Right atrium auricular region (tissue), 2 donors: ENCODE measurements around the gene TOPAZ1. TPM values are rescaled to one million over a fixed set of nuclear protein-coding genes. Genes with fewer than 3 reads are reported as not detected.
A peak's percentile ranks its signal among the peaks of the same experiment; 100 is the strongest.
"Not testable (repeated sequence)": the region's sequence is repeated elsewhere in the genome, so short reads cannot be mapped to it uniquely, and the experiment has no call there.

ENCODE experiments used
- DNase-seq: peaks from one replicate; pipeline ENCODE4 v3.0.0-alpha.2; 2019; ENCODE audit warnings: low spot score
- H3K27ac ChIP-seq, 2 donors: fragments of 200-600 bp; sonication (generic); 1 replicate in 1 of 2; 2 replicates in 1 of 2; pipeline ENCODE4 v1.5.1; 2016 to 2019
- H3K27me3 ChIP-seq, 2 donors: fragments of 200-600 bp; sonication (generic); one replicate each; pipeline versions ENCODE4 v1.5.1 to v1.6.0; 2017 to 2019
- H3K36me3 ChIP-seq: fragments of 200-600 bp; sonication (generic); one replicate; pipeline ENCODE4 v1.5.1; 2016
- H3K4me1 ChIP-seq, 2 donors: fragments of 200-600 bp; sonication (generic); one replicate each; pipeline versions ENCODE4 v1.5.1 to v1.6.0; 2017 to 2019
- H3K4me3 ChIP-seq, 2 donors: fragments of 200-600 bp; sonication (generic); 1 replicate in 1 of 2; 2 replicates in 1 of 2; pipeline ENCODE4 v1.5.1; 2017 to 2019; ENCODE audit warnings: mild to moderate bottlenecking in 1 of 2, moderate library complexity in 1 of 2
- H3K9me3 ChIP-seq, 2 donors: fragments of 200-600 bp; sonication (generic); one replicate each; pipeline ENCODE4 v1.5.1; 2019
- CTCF ChIP-seq, 2 donors: fragments of 200-600 bp; sonication (generic); IDR thresholded peaks; one replicate each; pipeline ENCODE4 v1.5.1; 2019; ENCODE audit warnings: antibody characterized with exemption in 2 of 2
- total RNA-seq, 2 donors: library from RNA; depleted of rRNA; stranded (reverse); fragments of >200 nt; gene quantifications; one replicate each; pipeline ENCODE4 v1.1.0, GENCODE V29; 2016

The TOPAZ1 gene
- total RNA-seq, 2 donors from 2014 or later: not detected

- Histone ChIP-seq H3K9me3 (no peaks in the 10 kb centered on the region), H3K27me3 (no peaks in the 10 kb centered on the region), H3K4me1 (peaks cover 0 to 31% of the 10 kb centered on the region in 2 donors), H3K4me3 (peak overlapping the region in 1 of 2 donors; percentile 76), H3K27ac (peak overlapping the region; percentile 97 to 99), H3K36me3 (no peaks in the 10 kb centered on the region)
- no peak for TF ChIP-seq CTCF (IDR thresholded peaks at IDR 0.05)
- DNase-seq: no peak
Measured at GRCh38 chr3:44340058-44340395, 98.3 kb downstream of the TOPAZ1 start.

- H3K27ac ChIP-seq: peak overlapping the region; percentile 5 to 8
- DNase-seq: no peak
Measured at GRCh38 chr3:44342176-44342790, 100.6 kb downstream of the TOPAZ1 start.

GRCh38 chr3:44343421-44343820, 101.7 kb downstream of the TOPAZ1 start:
- Histone ChIP-seq H3K4me3 (no peak overlapping the region), H3K36me3 (no peaks in the 10 kb centered on the region), H3K4me1 (peaks cover 0 to 34% of the 10 kb centered on the region in 2 donors), H3K9me3 (no peaks in the 10 kb centered on the region), H3K27me3 (no peaks in the 10 kb centered on the region), H3K27ac (no peak overlapping the region)
- no peak for DNase-seq
- TF ChIP-seq CTCF (IDR thresholded peaks at IDR 0.05): no peak

More at GRCh38 chr3:44342176-44342790, 100.6 kb downstream of the TOPAZ1 start:
- Histone ChIP-seq H3K9me3 (no peaks in the 10 kb centered on the region), H3K36me3 (no peaks in the 10 kb centered on the region), H3K4me1 (peaks cover 0 to 39% of the 10 kb centered on the region in 2 donors), H3K27me3 (no peaks in the 10 kb centered on the region), H3K4me3 (no peak overlapping the region)
- TF ChIP-seq CTCF (IDR thresholded peaks at IDR 0.05): no peak

- H3K36me3 ChIP-seq, H3K9me3 ChIP-seq, H3K4me3 ChIP-seq, DNase-seq, H3K27me3 ChIP-seq: not testable (repeated sequence)
- Histone ChIP-seq H3K27ac (peak overlapping the region in 1 of 2 donors; percentile 1), H3K4me1 (peaks cover 0 to 20% of the 10 kb centered on the region in 2 donors)
Measured at GRCh38 chr3:44346590-44346989, 104.9 kb downstream of the TOPAZ1 start.

GRCh38 chr3:44348993-44349392, 107.3 kb downstream of the TOPAZ1 start:
- DNase-seq: no peak
- H3K4me1 ChIP-seq: peaks cover 0 to 14% of the 10 kb centered on the region in 2 donors
- TF ChIP-seq CTCF (IDR thresholded peaks at IDR 0.05): no peak
- H3K27ac ChIP-seq: no peak overlapping the region
- no peaks in the 10 kb centered on the region for H3K9me3 ChIP-seq
- H3K36me3 ChIP-seq: no peaks in the 10 kb centered on the region
- no peak overlapping the region for H3K4me3 ChIP-seq
- H3K27me3 ChIP-seq: no peaks in the 10 kb centered on the region

GRCh38 chr3:44353355-44353924, 111.8 kb downstream of the TOPAZ1 start:
- no peak for TF ChIP-seq CTCF (IDR thresholded peaks at IDR 0.05)
- Histone ChIP-seq H3K27me3 (no peaks in the 10 kb centered on the region), H3K27ac (no peak overlapping the region), H3K36me3 (peaks cover 1% of the 10 kb centered on the region), H3K4me1 (peaks cover 0 to 16% of the 10 kb centered on the region in 2 donors), H3K4me3 (no peak overlapping the region), H3K9me3 (no peaks in the 10 kb centered on the region)
- no peak for DNase-seq
